RCC 7860 (cell line): Measurements from ENCODE around the gene EBI3.
"Not testable (repeated sequence)": the region's sequence is repeated elsewhere in the genome, so short reads cannot be mapped to it uniquely, and the experiment has no call there.

Experiments
- DNase-seq: peaks from one replicate; pipeline ENCODE4 v3.0.0-alpha.2; 2015; ENCODE audit warnings: low spot score
- FAIRE-seq: peaks from 2 replicates; lab custom pipeline; 2012; peaks lifted over from hg19 to GRCh38; lab: Jason Lieb, UNC

Gene EBI3

DNA sequence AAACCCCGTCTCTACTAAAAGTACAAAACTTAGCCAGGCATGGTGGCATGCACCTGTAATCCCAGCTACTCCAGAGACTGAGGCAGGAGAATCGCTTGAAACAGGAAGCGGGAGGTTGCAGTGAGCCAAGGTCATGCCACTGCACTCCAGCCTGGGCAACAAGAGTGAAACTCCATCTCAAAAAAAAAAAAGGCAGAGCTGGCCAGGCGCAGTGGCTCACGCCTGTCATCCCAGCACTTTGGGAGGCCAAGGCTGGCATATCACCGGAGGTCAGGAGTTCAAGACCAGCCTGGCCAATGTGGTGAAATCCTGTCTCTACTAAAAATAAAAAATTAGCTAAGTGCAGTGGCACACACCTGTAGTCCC, 45.0 kb downstream of the EBI3 start:
- DNase-seq, FAIRE-seq: not testable (repeated sequence)

DNA sequence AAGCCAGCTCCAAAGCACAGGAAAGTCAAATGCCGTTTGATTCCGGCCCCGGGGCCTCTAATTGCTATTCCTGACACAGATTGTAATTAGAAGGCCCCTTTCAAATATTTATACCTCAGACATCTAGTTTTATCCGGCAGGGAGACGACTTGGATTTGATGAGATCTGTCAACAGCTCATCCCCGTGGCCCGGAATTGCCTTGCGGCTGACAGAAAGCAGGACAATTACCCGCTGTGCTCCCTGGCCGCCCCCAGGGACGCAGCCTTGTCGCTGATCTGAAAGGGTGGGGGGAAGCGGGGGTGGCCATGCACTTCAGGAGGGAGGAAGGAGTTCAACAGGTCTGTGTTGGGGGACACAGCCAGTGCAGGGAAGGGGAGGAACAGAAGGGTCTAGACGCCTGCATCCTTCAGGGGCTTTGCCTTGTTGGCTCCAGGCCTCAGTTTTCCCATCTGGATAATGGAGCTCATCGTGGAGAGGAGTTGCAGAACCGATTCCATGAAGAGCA, 47.9 kb downstream of the EBI3 start:
- DNase-seq (no peak), FAIRE-seq (no peak)

GRCh38 chr19:4278010-4278409, 48.7 kb downstream of the EBI3 start:
- DNase-seq (no peak), FAIRE-seq (no peak)

DNA sequence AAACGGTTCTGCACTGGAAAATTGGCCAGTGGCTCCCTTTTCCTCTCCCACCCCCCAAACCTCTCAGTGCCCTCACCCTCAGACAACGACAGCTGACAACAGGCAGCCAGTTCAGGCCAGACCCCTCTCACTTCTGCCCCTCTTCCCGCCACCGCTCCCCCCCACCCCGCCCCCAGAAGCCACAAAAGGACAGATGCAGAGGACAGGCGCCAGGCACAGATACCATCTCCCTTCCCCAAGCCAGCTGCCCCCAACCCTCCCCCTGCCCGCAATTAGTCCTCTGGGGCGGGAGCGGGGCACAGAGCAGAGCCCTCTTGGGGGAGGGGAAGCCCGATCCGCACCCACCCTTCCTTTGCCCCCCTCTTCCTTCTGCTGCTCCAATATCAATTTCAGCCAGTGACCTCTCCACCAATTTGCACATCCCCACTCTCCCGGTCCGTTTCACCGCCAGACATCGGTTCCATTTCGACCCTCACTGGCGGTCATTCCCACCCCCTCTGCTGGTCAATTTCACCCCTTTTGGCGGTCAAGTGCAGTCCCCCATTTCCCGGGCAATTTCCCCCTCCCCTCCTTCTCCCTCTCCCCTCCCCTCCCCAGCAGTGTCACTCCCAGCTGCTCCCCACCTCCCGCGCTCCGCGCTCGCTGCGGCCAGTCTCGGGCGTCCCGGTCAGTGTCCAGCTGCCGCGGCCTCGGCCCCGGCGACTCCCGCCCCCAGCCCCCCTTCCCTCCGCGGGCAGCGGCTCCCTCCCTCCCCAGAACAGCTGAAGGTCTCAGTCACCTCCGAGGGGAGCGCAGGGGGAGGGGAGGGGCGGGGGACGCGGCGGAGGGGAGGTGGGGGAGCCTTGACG, 49.3 kb downstream of the EBI3 start, which contains the start of gene SHD:
TSS of gene SHD (plus strand) at position 848 of the 848 bp plus-strand sequence. CDS start 798 bp downstream, outside the sequence.
- DNase-seq (no peak), FAIRE-seq (no peak)

DNA sequence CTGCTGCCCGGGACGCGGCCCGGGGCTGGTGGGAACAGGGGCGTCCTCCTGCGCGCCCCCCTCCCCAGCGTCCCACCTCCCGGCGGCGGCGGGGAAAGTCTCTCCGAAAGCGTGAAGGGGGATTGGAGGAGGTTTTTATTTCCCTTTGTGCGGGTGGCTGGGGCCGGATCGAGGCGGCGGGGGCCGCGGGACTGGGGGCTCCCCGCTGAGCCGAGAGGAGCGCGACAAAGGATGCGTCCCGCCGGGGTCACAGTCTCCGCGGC, 49.9 kb downstream of the EBI3 start:
- no peak for FAIRE-seq
- DNase-seq, result no peak

- no peak for DNase-seq
- FAIRE-seq, result no peak
These were observed 50.5 kb downstream of the EBI3 start for GRCh38 chr19:4279530-4280422.

GRCh38 chr19:4284176-4284958, 55.0 kb downstream of the EBI3 start:
- FAIRE-seq (no peak), DNase-seq (no peak)

DNA sequence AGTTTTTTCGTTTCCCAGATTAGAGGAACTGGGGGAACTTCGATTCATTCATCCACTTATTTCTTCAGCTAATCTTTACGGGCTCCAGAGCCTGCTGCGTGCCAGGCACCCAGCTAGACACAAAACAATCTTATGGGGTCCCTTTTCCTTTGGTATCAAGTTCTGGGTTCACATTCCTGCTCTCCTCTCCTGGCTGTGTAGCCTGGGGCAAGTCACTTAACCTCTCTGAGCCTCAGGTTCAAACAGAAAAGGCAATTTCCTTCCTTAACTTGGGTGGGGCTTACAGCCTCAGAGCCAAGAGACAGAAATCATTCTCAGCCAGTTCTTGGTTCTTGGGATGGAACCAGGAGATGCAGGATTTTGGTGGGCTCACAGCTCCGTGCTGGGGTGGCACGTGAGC, 55.7 kb downstream of the EBI3 start:
- DNase-seq, result no peak
- no peak for FAIRE-seq

GRCh38 chr19:4286141-4286540, 56.8 kb downstream of the EBI3 start:
- not testable (repeated sequence) for FAIRE-seq

More at GRCh38 chr19:4286141-4286540, 56.8 kb downstream of the EBI3 start:
- not testable (repeated sequence) for DNase-seq
